Measurements from ENCODE around the gene ZBTB12. TPM values are rescaled to one million over a fixed set of nuclear protein-coding genes. Genes with fewer than 3 reads are reported as not detected.

The ZBTB12 gene
- total and polyA plus RNA-seq, 2 of the 8 experiments (the other 6 are each of a cell fraction or from before 2014, with no cell fraction given): 20.7 to 40.8 TPM

- TF ChIP-seq USF2 (IDR thresholded peaks at IDR 0.05; ENCODE audit: low read length) (no peak), MAX (IDR thresholded peaks at IDR 0.05) (no peak), RNF2 (IDR thresholded peaks at IDR 0.05; ENCODE audit: borderline replicate concordance, low read depth, low read length, missing control alignments, poor library complexity, severe bottlenecking) (no peak), SIX5 (IDR thresholded peaks at IDR 0.05; ENCODE audit: low read depth, low read length) (no peak), TCF12 (IDR thresholded peaks at IDR 0.05; ENCODE audit: low read depth, low read length) (no peak), MAFK (IDR thresholded peaks at IDR 0.05; ENCODE audit: low read depth, low read length) (no peak), PHF8 (conservative IDR thresholded peaks at IDR 0.05; ENCODE audit: low read depth, low read length) (no peak), GABPA (IDR thresholded peaks at IDR 0.05; ENCODE audit: borderline replicate concordance, insufficient read depth, low read length) (no peak)
Observed at GRCh38 chr6:31861150-31861549, 40.7 kb downstream of the ZBTB12 start (continued).
